GM18520 (cell line): ENCODE data around the gene CTAGE6.
"Not testable (repeated sequence)": the region's sequence is repeated elsewhere in the genome, so short reads cannot be mapped to it uniquely, and the experiment has no call there.

Experiments
- ATAC-seq: cut with Tn5 transposase; IDR thresholded peaks from one replicate; pipeline ENCODE4 v1.9.1; 2021; ENCODE audit not compliant: unreplicated experiment

The CTAGE6 gene

DNA sequence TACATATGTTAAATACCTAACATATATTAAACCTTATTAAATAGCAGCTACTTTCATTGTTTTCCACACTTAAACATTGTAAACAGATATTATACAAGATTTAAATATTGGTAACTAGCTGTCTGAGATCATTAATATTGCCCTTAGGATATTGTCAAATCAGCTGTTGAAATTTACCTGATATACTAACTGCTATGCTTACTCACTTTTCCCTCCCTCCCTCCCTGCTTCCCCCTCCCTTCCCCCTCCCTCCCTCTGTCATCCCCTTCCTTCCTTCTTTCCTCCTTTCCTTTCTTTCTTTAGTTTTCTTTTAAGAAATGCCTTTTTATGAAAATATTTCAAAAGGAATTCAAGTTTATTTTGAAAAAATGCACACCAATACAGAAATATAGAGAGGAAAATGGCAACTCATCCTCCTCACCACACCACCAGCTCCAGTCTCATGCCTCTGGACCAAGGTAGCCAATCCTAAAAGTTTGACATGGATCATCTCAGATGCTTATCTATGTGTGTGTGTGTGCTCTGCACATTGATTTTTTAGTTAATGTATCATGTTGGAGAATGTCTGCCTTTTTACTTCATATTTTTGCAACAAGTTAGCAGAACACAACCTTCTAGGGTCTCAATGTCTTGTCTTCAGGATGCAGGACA is 41.8 kb downstream of the CTAGE6 start:
- not testable (repeated sequence) for ATAC-seq

DNA sequence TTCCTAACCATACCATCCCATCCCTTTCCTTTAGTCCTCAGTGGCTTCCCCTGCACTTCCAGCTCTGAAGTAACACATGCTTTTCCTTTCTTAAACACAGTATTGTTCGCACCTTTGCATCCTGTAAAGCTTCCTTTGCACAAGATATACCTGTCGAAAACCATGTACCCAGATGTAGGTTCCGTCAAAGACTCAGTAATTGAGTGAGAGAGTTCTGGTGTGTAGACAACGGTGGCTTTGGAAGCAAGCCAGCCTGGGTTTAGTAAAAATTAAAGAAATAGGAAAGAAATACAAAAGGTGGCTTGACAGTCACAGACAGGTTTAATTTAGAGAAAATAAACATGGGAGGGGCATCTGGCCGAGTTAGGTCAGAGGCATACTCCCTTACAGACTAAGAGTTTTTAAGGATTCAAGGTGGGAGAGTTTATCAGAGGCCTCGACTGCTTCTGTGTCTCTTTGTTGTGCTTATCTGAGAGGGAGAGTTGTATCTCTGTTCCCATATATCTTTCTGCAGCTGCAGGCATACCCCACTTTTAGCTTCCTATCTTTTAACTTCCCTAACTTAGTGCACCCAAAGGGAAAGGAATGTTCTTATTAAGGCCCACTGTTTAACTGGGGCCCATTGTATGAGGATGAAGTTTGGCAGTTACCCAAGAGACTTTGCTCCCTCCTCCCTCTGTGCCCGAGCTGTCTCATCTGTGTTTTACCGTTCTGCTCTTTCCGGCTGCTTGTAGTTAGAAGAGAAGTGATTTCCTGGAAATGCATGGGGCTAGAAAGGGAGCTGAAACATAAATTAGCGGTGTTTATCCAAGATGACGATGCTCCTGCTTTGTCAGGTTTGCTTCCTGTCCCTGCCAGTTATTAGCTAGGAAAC is 42.7 kb downstream of the CTAGE6 start:
- ATAC-seq, result not testable (repeated sequence)

DNA sequence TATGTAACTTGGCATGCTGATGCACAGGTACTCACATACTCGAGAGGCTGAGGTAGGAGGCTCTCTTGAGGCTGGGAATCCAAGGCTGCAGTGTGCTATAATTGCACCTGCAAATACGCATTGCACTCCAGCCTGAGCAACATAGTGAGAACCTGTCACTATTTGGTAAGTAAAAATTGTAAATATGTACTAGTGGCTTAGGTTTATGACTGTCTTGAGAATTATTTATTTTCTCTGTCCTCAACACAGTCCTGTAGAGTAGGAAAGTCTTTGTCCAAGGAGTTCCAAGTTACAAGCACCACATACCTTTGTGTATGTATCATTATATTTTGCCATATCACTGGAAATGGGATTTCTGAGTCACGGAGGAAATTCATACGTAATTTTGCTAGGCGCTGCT is 45.1 kb downstream of the CTAGE6 start:
- not testable (repeated sequence) for ATAC-seq

DNA sequence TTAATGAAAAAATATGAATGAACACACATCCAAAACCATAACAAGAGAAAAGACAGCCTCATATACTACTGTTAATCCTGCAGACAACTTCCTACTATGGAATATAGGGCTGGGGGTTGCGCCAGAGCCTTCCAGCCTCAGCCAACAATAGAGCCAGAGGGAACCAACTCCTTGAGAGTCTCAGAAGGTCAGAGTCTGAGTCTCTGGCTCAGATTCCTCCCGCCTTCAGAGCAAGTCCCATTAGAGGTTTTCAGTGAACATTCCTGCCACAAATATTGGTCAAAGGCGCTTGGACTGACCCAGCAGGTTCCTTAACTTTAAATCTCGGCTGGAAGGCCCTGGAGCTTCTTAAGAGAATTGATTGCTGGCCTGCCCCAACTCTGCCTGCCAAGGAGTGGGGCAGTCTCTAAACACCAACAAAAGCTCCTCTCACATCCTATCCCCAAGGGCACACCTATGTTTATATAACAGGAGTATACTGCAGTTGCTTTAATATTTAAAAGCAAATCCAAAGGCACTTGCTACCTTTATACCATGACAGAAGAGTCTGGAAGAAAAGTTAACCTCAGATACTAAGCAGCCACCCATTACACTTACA is 45.7 kb downstream of the CTAGE6 start:
- ATAC-seq, result not testable (repeated sequence)

DNA sequence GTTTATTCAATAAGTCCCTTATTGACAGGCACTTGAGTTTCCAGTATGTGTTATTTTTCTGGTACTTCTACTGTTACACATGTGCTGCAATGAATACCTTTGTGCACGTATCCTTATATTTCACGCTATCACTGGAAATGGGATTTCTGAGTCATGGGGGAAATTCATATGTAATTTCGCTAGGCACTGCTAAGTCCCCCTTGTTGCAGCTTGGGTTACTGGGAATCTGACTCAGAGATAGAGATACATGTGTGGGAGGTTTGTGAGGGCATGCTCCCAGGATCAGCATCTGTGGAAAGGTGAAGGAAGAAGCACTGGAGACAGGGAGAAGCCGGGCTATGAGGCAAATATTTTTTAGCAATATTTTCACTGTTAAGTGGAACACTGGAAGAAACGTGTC is 47.6 kb downstream of the CTAGE6 start:
- not testable (repeated sequence) for ATAC-seq
